ENCODE data around the gene PSMD2. TPM values are rescaled to one million over a fixed set of nuclear protein-coding genes. Genes with fewer than 3 reads are reported as not detected.
"Not testable (repeated sequence)": the region's sequence is repeated elsewhere in the genome, so short reads cannot be mapped to it uniquely, and the experiment has no call there.

PSMD2 gene
- 225 and 230 TPM in 2 replicates for total RNA-seq

DNA sequence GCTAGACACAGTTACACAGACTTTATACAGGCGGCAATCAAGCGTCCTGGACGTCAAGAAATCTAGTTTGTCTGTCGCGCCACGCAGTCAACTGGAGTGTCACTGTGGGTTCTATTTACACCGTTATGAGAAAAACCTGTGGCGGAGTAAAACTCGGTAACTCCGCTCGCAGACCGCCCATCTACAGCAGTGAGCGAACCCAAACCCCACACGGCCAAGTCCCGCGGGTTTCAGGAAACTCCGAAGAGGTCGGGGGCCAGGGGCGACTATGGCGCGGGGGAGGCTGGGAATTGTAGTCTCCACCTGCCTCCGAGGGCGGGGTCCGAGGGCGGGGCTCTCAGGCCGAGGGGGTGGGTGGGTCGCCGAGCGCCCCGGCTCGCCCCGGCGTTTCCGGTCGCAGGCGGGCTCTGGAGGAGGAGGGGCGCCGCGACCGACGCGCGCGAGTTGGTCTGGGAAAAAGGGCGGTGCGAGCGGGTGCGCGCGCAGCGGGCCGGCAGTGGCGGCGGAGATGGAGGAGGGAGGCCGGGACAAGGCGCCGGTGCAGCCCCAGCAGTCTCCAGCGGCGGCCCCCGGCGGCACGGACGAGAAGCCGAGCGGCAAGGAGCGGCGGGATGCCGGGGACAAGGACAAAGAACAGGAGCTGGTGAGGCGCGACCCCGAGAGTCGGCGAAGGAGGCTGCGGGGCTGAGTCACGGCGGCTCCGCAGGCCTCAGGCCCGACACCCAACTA lies at the start of gene PSMD2:
Gene PSMD2, plus strand, starts transcription at position 483 of the 729 bp plus-strand sequence. Its CDS starts 26 bp downstream, at position 509.
- intact Hi-C loops (cut with micrococcal nuclease), result loop anchor here (1.0 to 2.0 kb wide), 9 partner anchors 15 to 282 kb away; partner anchors contain the start of genes ABCC5, ABCF3, AP2M1 and CAMK2N2

DNA sequence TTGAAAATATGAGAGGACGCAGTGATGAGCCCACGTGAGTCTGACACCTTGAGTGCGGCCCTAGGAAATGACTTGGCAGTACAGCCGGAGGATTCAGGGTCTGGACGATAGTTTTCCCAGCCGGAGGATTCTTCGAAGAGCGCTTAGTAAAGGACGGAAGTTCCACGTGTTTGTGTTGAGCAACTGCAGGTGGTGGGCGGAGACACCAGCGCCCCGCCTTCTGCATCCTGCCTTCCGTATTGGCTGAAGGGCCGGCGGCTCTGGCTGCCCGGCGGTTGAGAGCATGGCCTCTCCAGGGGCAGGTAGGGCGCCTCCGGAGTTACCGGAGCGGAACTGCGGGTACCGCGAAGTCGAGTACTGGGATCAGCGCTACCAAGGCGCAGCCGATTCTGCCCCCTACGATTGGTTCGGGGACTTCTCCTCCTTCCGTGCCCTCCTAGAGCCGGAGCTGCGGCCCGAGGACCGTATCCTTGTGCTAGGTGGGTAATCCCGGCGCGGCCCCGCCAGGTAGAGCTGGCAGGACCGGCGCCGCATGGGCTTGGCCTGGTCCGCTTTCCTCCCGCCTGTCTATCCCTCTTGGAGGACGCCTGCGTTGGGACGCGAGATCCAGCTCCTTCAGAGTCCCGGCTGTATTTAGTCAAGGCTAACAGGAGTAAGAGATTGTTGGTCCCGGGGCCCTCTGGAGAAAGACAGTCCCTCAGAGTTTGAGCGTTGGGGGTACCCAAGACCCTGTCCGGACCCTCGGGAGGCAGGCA lies 49.5 kb upstream of the PSMD2 start, which contains the start of gene EEF1AKMT4:
Gene EEF1AKMT4, plus strand, starts transcription at position 261 of the 755 bp plus-strand sequence. Its CDS starts 23 bp downstream, at position 284.
- intact Hi-C loops (cut with micrococcal nuclease), result loop anchor here (1.0 to 5.0 kb wide), 14 partner anchors 12 to 1457 kb away; partner anchors contain the start of genes ABCC5, ABCF3, AP2M1 and ATP11B

DNA sequence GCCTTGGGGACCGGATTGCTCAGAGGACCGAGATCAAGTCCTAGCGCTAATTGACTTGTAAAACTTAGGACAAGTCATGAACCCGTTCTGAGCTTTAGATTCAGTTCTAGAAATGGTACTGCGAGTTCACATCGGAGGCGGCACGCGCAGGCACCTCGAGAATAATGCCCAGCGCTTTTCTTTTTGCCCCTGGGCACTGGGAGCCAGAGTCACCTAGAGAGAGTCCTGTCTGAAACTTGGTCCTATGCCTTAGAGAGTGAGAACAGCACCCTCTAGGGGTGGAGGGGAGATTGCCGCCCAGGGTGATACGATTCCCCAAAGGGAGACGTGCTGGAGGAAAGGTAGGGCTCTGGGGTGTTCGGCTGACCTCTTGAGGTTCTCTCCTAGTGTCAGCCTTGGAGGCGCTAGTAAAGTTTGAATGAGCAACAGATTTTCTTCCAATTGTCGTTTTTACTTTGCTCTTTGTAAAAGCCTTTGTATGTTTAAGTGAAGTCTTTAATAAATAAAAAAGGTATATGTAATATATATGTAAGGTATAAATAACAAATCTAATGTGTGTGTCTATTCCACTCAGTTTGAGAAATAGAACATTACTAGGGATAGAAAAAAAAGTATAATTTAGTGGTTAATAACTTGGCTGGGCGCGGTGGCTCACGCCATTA lies 48.7 kb upstream of the PSMD2 start:
- intact Hi-C loops (cut with micrococcal nuclease), result loop anchor here (1.0 kb wide), 3 partner anchors 11 to 355 kb away; partner anchors contain the start of gene CAMK2N2

- intact Hi-C loops (cut with micrococcal nuclease), result no loop called here
These were observed 43.6 kb upstream of the PSMD2 start for GRCh38 chr3:184255291-184256039.

GRCh38 chr3:184257083-184257915 lies 41.7 kb upstream of the PSMD2 start:
- intact Hi-C loops (cut with micrococcal nuclease), result no loop called here

- intact Hi-C loops (cut with micrococcal nuclease), result no loop called here
These were observed 40.1 kb upstream of the PSMD2 start for GRCh38 chr3:184258926-184259325.

GRCh38 chr3:184259396-184259877 lies 39.6 kb upstream of the PSMD2 start:
- intact Hi-C loops (cut with micrococcal nuclease), result no loop called here

- intact Hi-C loops (cut with micrococcal nuclease), result loop anchor here (2.0 kb wide), 1 partner anchor 39 kb away; the partner anchor contains the start of gene PSMD2
These were observed 38.9 kb upstream of the PSMD2 start for GRCh38 chr3:184259878-184260723.

GRCh38 chr3:184260724-184261269 lies 38.2 kb upstream of the PSMD2 start:
- intact Hi-C loops (cut with micrococcal nuclease), result loop anchor here (1.0 to 2.0 kb wide), 2 partner anchors 10 to 38 kb away; partner anchors contain the start of gene PSMD2

- intact Hi-C loops (cut with micrococcal nuclease), result loop anchor here (1.0 to 2.0 kb wide), 2 partner anchors 11 to 37 kb away; partner anchors contain the start of gene PSMD2
These were observed 37.7 kb upstream of the PSMD2 start, which contains the start of gene CAMK2N2 for GRCh38 chr3:184261270-184261853. TSS of gene CAMK2N2 (minus strand) at chr3:184261553. CDS start at chr3:184261285, 268 bp downstream.

DNA sequence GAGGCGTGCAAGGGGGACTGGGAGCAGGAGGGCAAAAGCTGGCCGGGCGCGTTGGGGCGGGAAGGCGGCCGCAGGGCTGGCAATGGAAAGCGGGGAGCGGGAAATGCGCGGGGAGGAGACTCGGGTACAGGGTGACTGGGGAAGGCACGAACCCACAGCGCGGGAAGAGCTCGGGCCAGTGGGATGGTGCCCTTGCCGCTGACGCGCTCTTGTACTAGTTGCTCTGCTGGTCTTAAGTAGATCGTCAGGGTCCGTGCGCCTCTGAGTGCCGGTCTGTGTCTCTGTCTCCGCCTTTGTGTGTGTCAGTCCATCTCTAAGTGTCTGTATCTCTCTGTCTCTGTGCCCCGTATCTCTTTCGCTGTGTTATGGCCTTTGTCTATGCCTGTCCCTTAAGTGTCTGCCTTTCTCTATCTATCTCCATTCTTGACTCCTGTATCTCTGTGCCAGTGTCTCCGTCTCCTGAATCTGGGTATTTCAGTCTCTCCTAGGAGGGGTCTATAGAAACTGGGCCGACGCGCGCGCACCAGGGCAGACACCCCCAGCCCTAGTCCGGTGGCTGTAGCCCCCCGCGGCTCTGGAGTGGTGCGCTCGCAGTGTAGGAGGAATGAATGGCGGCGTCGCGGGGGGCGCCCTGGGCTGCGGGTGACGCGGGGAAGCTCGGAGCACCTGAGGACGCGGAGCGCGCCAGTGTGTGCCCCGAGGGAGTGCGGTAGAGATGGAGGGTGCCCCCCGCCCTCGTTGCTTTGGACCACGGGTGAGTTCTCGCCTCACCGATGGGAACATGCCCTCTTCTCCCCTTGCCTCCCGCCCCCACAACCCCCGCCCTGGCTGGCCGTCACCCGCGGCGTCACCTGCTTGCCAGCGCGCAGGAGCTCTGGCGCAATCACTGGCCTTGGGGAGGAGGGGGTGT lies 36.9 kb upstream of the PSMD2 start:
- intact Hi-C loops (cut with micrococcal nuclease), result loop anchor here (1.0 to 2.0 kb wide), 2 partner anchors 12 to 37 kb away; partner anchors contain the start of gene PSMD2

GRCh38 chr3:184262764-184263179 lies 36.3 kb upstream of the PSMD2 start:
- intact Hi-C loops (cut with micrococcal nuclease), result no loop called here

DNA sequence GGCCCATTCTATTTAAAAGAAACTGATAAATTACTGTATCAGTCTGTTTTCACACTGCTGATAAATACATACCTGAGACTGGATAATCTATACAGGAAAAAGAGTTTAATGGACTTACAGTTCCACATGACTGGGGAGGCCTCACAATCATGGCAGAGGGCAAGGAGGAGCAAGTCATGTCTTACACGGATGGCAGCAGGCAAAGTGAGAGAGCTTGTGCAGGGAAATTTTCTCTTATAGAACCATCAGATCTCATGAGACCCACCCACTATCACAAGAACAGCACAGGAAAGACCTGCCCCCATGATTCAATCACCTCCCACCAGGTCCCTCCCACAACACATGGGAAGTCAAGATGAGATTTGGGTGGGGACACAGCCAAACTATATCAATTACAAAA lies 31.8 kb upstream of the PSMD2 start:
- intact Hi-C loops (cut with micrococcal nuclease), result not testable (repeated sequence)

DNA sequence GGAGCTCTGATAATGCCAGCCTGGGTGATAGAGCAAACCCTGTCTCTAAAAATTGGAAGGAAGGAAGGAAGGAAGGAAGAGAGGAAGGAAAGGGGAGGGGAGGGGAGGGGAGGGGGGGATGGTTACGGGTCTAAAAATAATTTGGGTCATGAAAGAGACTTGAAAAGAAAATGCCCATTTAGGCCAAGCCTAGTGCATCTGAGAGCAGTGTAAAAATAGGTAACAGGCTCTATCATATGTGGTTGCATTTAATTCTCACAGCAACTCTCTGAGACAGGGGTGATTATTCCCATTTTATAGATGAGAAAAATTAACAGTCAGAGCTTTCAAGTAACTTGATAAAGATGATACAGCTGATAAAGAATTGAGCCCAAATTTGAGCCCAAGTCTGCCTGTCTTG lies 26.8 kb upstream of the PSMD2 start:
- intact Hi-C loops (cut with micrococcal nuclease), result no loop called here

- intact Hi-C loops (cut with micrococcal nuclease), result no loop called here
These were observed 23.7 kb upstream of the PSMD2 start for GRCh38 chr3:184275381-184275701.

- intact Hi-C loops (cut with micrococcal nuclease), result no loop called here
These were observed 22.8 kb upstream of the PSMD2 start, which contains the start of gene ECE2 for GRCh38 chr3:184275961-184276910. TSS of gene ECE2 (plus strand) at chr3:184276022. CDS start at chr3:184276154, 132 bp downstream.

Data from T-helper 2 cell treated with Interferon-gamma antibody and Interleukin-4, amounts not matched to agents 100 ng/mL and 5 ng/mL, for 36 hours (primary cell).